Measurements from ENCODE around the gene C2orf81. TPM values are rescaled to one million over a fixed set of nuclear protein-coding genes. Genes with fewer than 3 reads are reported as not detected.
A peak's percentile ranks its signal among the peaks of the same experiment; 100 is the strongest.
"Not testable (repeated sequence)": the region's sequence is repeated elsewhere in the genome, so short reads cannot be mapped to it uniquely, and the experiment has no call there.

Gene C2orf81
- total RNA-seq, 1 experiment from 2014 or later = 0.70 TPM

- DNase-seq (ENCODE audit: low spot score) = no peak
These were observed 2.0 kb upstream of the C2orf81 start for GRCh38 chr2:74423231-74424095.

- not testable (repeated sequence) for DNase-seq (ENCODE audit: low spot score)
These were observed 846 bp downstream of the C2orf81 start for GRCh38 chr2:74420443-74421103.

- no peak for DNase-seq (ENCODE audit: low spot score)
These were observed 1.4 kb downstream of the C2orf81 start for GRCh38 chr2:74420006-74420405.

- no peak for DNase-seq (ENCODE audit: low spot score)
These were observed 2.1 kb downstream of the C2orf81 start for GRCh38 chr2:74419345-74419744.

- no peak for DNase-seq (ENCODE audit: low spot score)
These were observed 3.1 kb downstream of the C2orf81 start for GRCh38 chr2:74418312-74418711.

GRCh38 chr2:74417763-74418162 lies 3.7 kb downstream of the C2orf81 start:
- no peak for DNase-seq (ENCODE audit: low spot score)

- no peak for DNase-seq (ENCODE audit: low spot score)
These were observed 4.2 kb downstream of the C2orf81 start for GRCh38 chr2:74417197-74417596.

- DNase-seq (ENCODE audit: low spot score) = no peak
These were observed 4.6 kb downstream of the C2orf81 start for GRCh38 chr2:74416778-74417177.

GRCh38 chr2:74415762-74416395 lies 5.5 kb downstream of the C2orf81 start:
- no peak for DNase-seq (ENCODE audit: low spot score)

- no peak for DNase-seq (ENCODE audit: low spot score)
These were observed 6.3 kb downstream of the C2orf81 start for GRCh38 chr2:74414881-74415761.

- DNase-seq (ENCODE audit: low spot score) = no peak
These were observed 7.0 kb downstream of the C2orf81 start for GRCh38 chr2:74414441-74414840.

GRCh38 chr2:74413001-74413698 lies 8.3 kb downstream of the C2orf81 start:
- DNase-seq (ENCODE audit: low spot score) = no peak

GRCh38 chr2:74407682-74408081 lies 13.7 kb downstream of the C2orf81 start:
- DNase-seq (ENCODE audit: low spot score) = no peak

GRCh38 chr2:74406035-74406434 lies 15.4 kb downstream of the C2orf81 start:
- no peak for DNase-seq (ENCODE audit: low spot score)

- no peak for DNase-seq (ENCODE audit: low spot score)
These were observed 19.5 kb downstream of the C2orf81 start for GRCh38 chr2:74401891-74402290.

- no peak for DNase-seq (ENCODE audit: low spot score)
These were observed 21.6 kb downstream of the C2orf81 start for GRCh38 chr2:74399785-74400184.

GRCh38 chr2:74396149-74396548 lies 25.3 kb downstream of the C2orf81 start:
- no peak for DNase-seq (ENCODE audit: low spot score)

GRCh38 chr2:74393525-74393924 lies 27.9 kb downstream of the C2orf81 start:
- DNase-seq (ENCODE audit: low spot score) = no peak

- DNase-seq (ENCODE audit: low spot score) = no peak
These were observed 29.0 kb downstream of the C2orf81 start for GRCh38 chr2:74392449-74392743.

GRCh38 chr2:74391580-74392448 lies 29.6 kb downstream of the C2orf81 start:
- peak; percentile 84 for DNase-seq (ENCODE audit: low spot score)
